Left lung (tissue), 10 donors: ENCODE measurements around the gene EPB41L2. TPM values are rescaled to one million over a fixed set of nuclear protein-coding genes. Genes with fewer than 3 reads are reported as not detected.

Experiments used
- ATAC-seq: fragments of 200-7000 bp; cut with Tn5 transposase; one replicate; pipeline ENCODE4 v1.9.1; 2020; ENCODE audit warnings: moderate library complexity
- DNase-seq, 4 donors: peaks; one replicate each; pipeline ENCODE4 v3.0.0-alpha.2; 2013 to 2020
- H3K27ac ChIP-seq, 2 donors: fragments of 200-600 bp; sonication (generic) in 1 of 2; one replicate each; pipeline versions ENCODE4 v1.5.0 to v1.8.0; 2020 to 2021
- H3K27me3 ChIP-seq, 2 donors: fragments of 200-600 bp; sonication (generic) in 1 of 2; one replicate each; pipeline versions ENCODE4 v1.5.0 to v1.8.0; 2020 to 2021
- H3K36me3 ChIP-seq, 2 donors: fragments of 200-600 bp; sonication (generic) in 1 of 2; one replicate each; pipeline versions ENCODE4 v1.5.0 to v1.8.0; 2020 to 2021
- H3K4me1 ChIP-seq, 2 donors: fragments of 200-600 bp; one replicate each; pipeline ENCODE4 v1.8.0; 2021
- H3K4me3 ChIP-seq, 2 donors: fragments of 200-600 bp; sonication (generic) in 1 of 2; one replicate each; pipeline versions ENCODE4 v1.5.0 to v1.8.0; 2020 to 2021; ENCODE audit warnings: mild to moderate bottlenecking in 1 of 2
- H3K9me3 ChIP-seq, 2 donors: fragments of 200-600 bp; sonication (generic) in 1 of 2; one replicate each; pipeline versions ENCODE4 v1.5.0 to v1.8.0; 2020 to 2021
- CTCF ChIP-seq, 2 donors: fragments of 200-600 bp; sonication (generic) in 1 of 2; IDR thresholded peaks; one replicate each; pipeline versions ENCODE4 v1.5.0 to v1.8.0; 2021; ENCODE audit warnings: antibody characterized with exemption in 2 of 2
- intact Hi-C, 2 donors: fragments of 100-400 bp; cut with DNase I; formaldehyde crosslinking; loops; one replicate each; pipeline versions ENCODE4 v1.11.2 to v1.14.2; 2022
- polyA plus RNA-seq, 6 donors: library from polyadenylated mRNA; unstranded; fragments of 120-200 nt; gene quantifications; one replicate each; pipeline ENCODE4 v1.2.1, GENCODE V29; 2013; ENCODE audit not compliant: insufficient read length in 6 of 6
- total RNA-seq, 2 donors: library from RNA; stranded (reverse); fragmentation: NEBNext Ultra II Directional; extraction: Animal tissue kit (Norgen Biotek cat#: 25700); gene quantifications; one replicate each; pipeline ENCODE4 v1.2.1, GENCODE V29; 2021
- donor health status: DM: no; HTN: yes; CAD: no.
- donor health status: DM: no; HTN: no; CAD: no.

Gene EPB41L2
- total and polyA plus RNA-seq, 8 donors: 91.3 to 277 (median 248) TPM

- DNase-seq (no peak), ATAC-seq (no peak)
- Histone ChIP-seq H3K4me1 (no peaks in the 10 kb centered on the region), H3K27me3 (no peaks in the 10 kb centered on the region), H3K27ac (no peak overlapping the region), H3K36me3 (no peaks in the 10 kb centered on the region), H3K4me3 (no peak overlapping the region), H3K9me3 (no peaks in the 10 kb centered on the region)
- no peak for TF ChIP-seq CTCF (IDR thresholded peaks at IDR 0.05)
- intact Hi-C loops: no loop called here
Measured at GRCh38 chr6:130833569-130833968, 229.5 kb downstream of the EPB41L2 start.

- DNase-seq (no peak), ATAC-seq (no peak)
- intact Hi-C loops: no loop called here
- H3K36me3 ChIP-seq: no peaks in the 10 kb centered on the region
- H3K9me3 ChIP-seq: no peaks in the 10 kb centered on the region
- no peak for TF ChIP-seq CTCF (IDR thresholded peaks at IDR 0.05)
- no peak overlapping the region for H3K4me3 ChIP-seq
- H3K4me1 ChIP-seq: no peaks in the 10 kb centered on the region
- H3K27me3 ChIP-seq: no peaks in the 10 kb centered on the region
- no peak overlapping the region for H3K27ac ChIP-seq
Measured at GRCh38 chr6:130831607-130832006, 231.4 kb downstream of the EPB41L2 start.

GRCh38 chr6:130829333-130829910 lies 233.6 kb downstream of the EPB41L2 start:
- no peak overlapping the region for H3K4me3 ChIP-seq
- intact Hi-C loops: no loop called here
- H3K9me3 ChIP-seq: no peaks in the 10 kb centered on the region
- TF ChIP-seq CTCF (IDR thresholded peaks at IDR 0.05): no peak
- H3K4me1 ChIP-seq: no peaks in the 10 kb centered on the region
- no peaks in the 10 kb centered on the region for H3K36me3 ChIP-seq
- DNase-seq: no peak
- ATAC-seq: no peak
- H3K27ac ChIP-seq: no peak overlapping the region
- no peaks in the 10 kb centered on the region for H3K27me3 ChIP-seq

GRCh38 chr6:130827247-130828149 lies 235.5 kb downstream of the EPB41L2 start, which contains the start of gene SMLR1:
TSS of gene SMLR1 (plus strand) at chr6:130827406. CDS start at chr6:130827414, 8 bp downstream.
- DNase-seq (no peak), ATAC-seq (no peak)
- intact Hi-C loops: no loop called here

More at GRCh38 chr6:130827247-130828149, 235.5 kb downstream of the EPB41L2 start, which contains the start of gene SMLR1:
- no peak within 1 kb of the TSS for H3K4me3 ChIP-seq
- no peaks in the 10 kb centered on the region for H3K27me3 ChIP-seq
- no peaks in the 10 kb centered on the region for H3K4me1 ChIP-seq
- no peak for TF ChIP-seq CTCF (IDR thresholded peaks at IDR 0.05)
- H3K9me3 ChIP-seq: no peaks in the 10 kb centered on the region
- no peaks in the 10 kb centered on the region for H3K36me3 ChIP-seq
- H3K27ac ChIP-seq: no peak within 1 kb of the TSS
